ENCODE measurements around the gene ANKRD13D.

ANKRD13D gene

GRCh38 chr11:67287355-67288197 lies 1.5 kb upstream of the ANKRD13D start:
- DNase-seq, result peak; percentile 43

- no peak for DNase-seq
Measured at GRCh38 chr11:67288198-67288451, 978 bp upstream of the ANKRD13D start.

DNA sequence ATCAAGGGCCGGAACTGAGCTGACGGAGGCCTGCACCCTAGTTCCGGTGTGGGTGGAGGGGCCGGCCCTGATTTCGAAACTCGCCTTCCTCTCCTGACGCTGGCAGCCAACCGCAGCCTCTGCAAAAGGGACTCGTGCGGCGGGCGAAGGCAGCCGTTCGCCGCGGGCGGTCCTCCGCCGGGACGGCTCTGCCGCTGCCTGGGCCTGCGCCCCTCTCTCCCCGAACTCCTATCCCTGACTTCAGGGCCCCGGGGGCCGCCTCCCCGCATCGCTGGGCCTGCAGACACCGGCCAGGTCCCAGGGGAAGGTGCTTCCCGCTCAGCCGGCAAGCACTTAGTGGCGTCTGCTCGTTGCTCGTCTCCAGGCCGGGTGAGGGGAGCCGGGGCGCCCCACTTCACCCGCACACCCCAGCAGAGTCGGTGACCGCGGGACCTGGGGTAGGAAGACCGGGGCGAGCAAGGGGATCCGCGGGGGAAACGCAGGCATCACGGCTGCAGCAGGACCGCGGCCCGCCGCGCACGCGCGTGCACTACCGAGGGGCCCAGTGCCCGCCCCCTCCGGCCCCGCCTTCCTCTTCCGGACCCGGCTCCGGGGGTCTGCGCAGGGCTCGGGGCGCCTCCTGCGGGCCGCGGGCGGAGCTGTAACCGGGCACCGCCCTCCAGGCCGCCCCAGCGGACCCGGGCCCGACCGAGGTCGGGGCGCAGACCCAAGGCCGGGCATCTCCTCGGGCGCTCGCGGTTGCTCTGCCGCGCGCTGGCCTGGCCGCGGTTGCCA lies 464 bp upstream of the ANKRD13D start:
- peak; percentile 93 for DNase-seq

DNA sequence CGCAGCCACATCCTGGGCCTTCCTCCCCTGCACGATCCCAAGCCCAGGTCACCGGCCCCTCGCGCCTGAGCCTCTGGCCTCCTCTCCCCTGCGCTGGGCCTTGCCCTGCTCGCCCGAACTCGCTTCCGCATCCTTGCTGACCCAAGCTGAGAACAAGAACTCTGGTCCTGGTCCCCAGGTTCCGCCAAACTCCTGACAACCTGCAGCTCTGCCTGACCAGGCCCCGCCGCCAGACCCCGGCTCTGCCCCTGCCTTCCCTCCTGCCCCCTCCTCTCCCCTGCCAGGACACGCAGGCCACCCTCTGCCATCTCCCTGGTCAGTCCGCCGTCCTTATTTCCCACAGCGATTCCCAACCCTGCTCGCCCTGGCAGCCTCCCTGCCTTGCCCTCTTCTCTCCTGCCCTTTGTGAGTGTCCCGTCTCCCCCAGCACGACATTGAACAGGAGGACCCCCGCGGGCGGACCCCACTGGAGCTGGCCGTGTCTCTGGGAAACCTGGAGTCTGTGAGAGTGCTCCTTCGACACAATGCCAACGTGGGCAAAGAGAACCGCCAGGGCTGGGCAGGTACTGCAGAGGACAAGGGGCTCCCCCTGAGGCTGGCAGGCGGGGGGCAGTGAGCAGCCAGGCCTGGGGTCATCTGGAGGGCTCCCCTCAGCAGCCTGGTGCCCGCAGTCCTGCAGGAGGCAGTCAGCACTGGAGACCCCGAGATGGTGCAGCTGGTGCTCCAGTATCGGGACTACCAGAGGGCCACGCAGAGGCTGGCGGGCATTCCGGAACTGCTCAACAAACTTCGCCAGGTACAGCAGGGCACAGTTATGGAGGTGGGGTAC lies 762 bp downstream of the ANKRD13D start:
- DNase-seq, result no peak

DNA sequence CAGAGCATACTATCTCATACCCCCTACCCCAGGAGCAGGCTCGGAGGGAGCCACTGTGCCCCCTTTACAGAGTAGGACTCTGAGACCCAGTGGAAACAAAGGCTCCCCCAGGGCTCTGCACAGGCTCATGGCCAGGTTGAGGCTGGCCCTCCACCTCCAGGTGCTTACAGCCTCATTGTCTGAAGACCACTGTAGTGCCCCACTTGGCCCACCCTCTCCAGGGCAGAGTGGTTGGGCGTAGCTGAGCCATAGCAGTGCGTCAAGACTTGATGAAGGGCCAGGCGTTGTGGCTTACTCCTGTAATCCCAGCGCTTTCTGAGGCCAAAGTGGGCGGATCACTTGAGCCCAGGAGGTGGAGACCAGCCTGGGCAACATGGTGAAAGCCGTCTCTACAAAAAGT lies 1.7 kb downstream of the ANKRD13D start:
- no peak for DNase-seq

DNA sequence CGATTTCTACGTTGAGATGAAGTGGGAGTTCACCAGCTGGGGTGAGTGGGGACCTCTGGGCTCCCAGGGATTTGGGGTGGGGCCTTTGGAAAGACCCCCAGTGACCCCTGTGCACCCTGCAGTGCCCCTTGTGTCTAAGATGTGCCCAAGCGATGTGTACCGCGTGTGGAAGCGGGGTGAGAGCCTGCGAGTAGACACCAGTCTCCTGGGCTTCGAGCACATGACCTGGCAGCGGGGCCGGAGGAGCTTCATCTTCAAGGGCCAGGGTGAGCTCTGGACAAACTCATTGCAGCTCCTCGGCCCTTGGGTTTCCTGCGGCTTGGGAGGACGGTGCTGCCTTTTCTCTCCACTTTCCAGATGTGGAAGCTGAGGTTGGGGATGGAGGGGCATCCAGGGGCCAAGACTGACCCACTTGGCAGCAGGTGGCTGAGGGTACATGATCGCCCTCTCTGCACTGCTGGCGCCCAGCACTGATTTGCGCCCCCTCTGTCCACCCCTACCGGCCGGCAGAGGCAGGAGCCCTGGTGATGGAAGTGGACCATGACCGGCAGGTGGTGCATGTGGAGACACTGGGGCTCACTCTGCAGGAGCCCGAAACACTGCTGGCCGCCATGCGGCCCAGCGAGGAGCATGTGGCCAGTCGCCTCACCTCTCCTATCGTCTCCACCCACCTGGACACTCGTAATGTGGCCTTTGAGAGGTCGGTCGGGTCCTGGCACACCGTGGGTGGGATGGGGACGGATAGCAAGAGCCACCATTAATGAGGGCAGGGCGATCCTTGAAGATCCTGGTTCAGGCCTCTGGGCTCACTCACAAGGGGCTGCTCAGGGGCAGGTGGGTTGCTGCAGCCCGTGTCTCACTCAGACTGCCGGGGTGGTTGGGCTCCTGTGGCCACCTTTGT lies 2.6 kb downstream of the ANKRD13D start:
- no peak for DNase-seq

GRCh38 chr11:67292671-67293070 lies 3.6 kb downstream of the ANKRD13D start:
- DNase-seq, result no peak

DNA sequence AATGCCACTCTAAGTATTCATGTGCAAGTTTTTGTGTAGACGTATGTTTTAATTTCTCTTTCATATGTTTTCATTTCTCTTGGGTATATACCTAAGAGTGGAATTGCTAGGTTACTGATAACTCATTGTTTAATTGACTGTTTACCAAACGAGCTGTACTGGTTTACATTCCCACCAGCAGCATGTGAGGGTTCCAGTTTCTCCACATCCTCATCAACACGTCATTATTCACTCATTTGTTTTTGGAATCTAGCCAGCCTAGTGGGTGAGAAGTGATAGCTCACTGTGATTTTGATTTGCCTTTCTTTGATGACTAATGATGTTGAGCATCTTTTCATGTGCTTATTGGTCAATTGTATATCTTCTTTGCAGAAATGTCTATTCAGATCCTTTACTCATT lies 4.0 kb downstream of the ANKRD13D start:
- DNase-seq, result no peak

- DNase-seq, result no peak
Measured at GRCh38 chr11:67295846-67296245, 6.7 kb downstream of the ANKRD13D start.

DNA sequence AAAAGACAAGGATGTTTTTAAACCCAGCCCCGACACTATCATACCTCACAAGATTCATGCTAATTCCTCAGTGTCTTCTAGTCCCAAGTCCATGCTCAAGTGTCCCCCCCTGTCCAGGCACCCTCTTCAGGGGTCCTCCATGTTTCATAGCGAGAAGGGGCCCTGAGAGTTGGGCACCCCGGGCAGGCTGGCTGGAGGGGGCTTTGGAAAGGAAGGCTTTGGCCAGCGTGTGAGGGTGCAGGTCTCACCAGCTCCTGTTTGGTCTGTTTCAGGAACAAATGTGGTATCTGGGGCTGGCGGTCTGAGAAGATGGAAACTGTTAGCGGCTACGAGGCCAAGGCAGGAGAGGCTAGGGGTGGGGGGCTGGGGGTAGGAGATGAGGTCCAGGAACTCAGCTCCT lies 9.7 kb downstream of the ANKRD13D start:
- DNase-seq, result no peak

DNA sequence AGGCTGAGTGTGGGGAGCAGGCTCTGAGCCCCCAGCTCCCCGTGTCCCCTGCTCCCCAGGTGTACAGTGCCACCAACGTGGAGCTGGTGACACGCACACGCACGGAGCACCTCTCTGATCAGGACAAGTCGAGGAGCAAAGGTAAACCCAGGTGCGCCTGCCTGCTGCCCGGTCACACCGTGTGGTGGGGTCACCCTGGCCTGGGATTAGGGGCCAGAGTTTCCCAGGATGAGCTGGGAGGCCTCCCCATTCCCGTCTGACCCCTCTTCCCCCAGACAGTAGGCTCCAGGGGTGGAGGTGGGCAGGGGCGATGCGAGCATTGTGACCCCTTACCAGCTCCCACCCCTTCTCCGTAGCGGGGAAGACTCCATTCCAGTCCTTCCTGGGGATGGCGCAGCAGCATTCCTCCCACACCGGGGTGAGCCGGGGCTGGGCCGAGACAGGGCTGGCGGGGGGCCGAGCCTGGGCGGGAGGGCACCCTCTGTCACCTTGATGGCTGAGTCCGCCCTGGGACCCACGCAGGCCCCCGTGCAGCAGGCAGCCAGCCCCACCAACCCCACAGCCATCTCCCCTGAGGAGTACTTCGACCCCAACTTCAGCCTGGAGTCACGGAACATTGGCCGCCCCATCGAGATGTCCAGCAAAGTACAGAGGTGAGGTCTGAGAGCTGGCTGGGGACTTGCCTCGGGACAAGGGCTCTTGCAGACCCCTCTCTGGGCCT lies 10.5 kb downstream of the ANKRD13D start:
- DNase-seq, result no peak

DNA sequence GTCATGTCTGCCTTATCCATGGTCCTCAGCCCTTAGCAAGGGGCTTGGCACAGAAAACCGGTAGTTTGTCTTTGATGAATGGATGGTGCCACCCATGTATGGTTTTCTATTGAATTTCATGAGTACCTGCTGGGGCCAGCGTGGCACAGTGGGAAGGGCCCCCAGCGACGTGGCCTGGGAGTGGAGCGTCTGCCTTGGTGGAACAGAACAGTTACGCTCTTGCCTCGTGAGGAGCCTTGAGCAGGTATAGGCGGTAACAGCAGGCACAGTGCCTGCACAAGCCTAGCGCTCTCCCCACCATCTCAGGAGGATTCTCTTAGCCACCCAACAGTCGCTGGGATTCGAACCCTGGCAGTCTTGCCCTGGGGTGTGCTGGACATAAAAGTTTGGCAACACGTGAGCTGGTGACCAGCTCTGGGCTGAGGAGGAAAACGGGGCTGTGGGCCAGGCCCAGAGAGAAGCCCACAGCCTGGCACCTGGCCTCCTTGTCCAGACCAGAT lies 11.2 kb downstream of the ANKRD13D start:
- no peak for DNase-seq

DNA sequence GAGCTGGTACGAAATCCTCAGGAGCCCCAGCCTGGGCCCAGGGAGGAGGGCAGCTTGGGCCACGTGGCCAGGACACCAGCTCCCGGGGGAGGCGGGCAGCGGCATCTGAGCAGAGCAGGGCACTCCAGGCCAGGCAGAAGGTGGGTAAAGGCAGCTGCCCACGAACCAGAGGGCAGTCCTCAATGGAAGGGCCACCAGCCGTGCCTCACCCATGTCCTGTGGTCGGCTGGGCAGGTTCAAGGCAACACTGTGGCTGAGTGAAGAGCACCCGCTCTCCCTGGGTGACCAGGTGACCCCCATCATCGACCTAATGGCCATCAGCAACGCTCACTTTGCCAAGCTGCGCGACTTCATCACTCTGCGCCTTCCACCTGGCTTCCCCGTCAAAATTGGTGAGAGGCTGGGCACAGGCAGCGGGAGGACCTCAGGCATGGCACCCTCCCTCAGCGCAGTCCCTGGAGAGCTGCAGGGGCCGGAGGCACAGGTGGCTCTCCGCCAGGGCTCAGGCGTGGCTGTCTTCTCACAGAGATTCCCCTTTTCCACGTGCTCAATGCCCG lies 11.7 kb downstream of the ANKRD13D start:
- no peak for DNase-seq

GRCh38 chr11:67301313-67301921 lies 12.3 kb downstream of the ANKRD13D start:
- DNase-seq, result no peak

GRCh38 chr11:67301951-67302516 lies 12.9 kb downstream of the ANKRD13D start:
- peak; percentile 3 for DNase-seq

GRCh38 chr11:67302571-67303131 lies 13.5 kb downstream of the ANKRD13D start:
- DNase-seq, result peak; percentile 12

DNA sequence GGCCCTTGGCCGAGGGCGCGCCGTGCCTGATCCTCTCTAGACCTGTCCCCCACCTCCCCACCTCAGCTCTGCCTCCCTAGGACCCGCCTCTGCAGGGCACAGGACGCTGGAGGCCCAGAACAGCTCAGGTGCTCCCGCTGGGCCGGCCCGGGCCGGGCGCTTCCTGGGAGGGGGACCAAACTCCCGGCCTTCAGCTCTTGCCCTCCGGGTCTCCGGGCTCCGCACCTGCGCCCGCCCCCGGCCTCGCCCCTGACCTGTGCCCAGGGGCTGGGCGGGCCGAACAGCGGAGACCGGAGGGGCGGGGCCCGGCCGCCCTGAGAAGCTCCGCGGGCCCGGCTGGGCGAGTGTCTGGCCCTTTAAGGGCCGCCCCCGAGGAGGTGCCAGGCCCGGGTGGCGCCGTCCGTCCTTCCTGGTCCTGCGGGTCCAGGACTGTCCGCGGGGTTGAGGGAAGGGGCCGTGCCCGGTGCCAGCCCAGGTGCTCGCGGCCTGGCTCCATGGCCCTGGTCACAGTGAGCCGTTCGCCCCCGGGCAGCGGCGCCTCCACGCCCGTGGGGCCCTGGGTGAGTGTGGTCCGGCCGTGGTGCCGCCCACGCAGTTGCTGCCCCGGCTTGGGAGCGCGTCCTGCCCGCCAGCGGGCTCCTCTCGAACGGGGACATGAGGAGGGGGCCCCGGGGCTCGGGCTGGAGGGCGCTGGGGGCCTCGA lies 14.2 kb downstream of the ANKRD13D start, which contains the start of gene SSH3:
Gene SSH3, plus strand, starts transcription at position 399 of the 703 bp plus-strand sequence. Its CDS starts 96 bp downstream, at position 495.
- peak; percentile 53 for DNase-seq

DNA sequence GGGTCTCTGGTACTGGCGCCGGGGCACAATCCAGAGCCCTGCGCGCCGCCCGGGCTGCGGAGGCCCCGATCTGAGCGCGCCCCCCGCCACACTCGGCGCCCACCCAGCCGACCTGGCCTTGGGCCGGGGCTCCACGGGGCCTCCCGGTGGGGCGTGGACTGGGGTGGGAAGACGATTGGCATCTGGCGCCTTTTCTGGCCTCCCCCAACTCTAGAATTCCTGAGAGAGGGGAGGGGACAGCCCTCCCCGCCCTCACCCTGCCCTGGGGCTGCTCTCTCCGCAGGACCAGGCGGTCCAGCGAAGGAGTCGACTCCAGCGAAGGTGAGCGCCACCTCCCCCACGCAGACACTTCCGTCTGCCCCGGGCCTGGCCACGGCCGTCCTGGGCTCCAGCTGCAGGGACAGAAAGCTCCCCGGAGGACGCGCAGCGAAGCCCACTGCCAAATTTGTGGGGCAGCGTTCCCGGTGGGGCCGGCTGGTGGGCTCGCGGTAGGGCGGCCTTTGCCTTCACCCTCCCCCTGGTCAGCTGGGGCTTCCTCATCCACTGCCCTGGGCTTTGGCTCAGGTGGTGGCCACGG lies 14.8 kb downstream of the ANKRD13D start:
- peak; percentile 43 for DNase-seq
